IMR-90 (cell line): ENCODE data around the gene ALLC. TPM values are rescaled to one million over a fixed set of nuclear protein-coding genes. Genes with fewer than 3 reads are reported as not detected.

Source experiments
- ATAC-seq: fragments of 200-7000 bp; cut with Tn5 transposase; 2 replicates; pipeline ENCODE4 v1.9.1; 2020; ENCODE audit warnings: low read depth, mild to moderate bottlenecking, moderate library complexity
- BruUV-seq: library from RNA; stranded (reverse); fragments of 400-500 nt; replicated peaks from 2 replicates; lab custom pipeline; 2021; lab: Mats Ljungman, UMichigan
- CTCF ChIA-PET: fragments of 300-600 bp; formaldehyde crosslinking; extraction: SDS; loops from one replicate; lab custom pipeline; 2021; ENCODE audit warnings: antibody characterized with exemption; lab: Yijun Ruan, JAX
- POLR2A ChIA-PET: fragments of 300-600 bp; sonication (Branson Sonifier 250); formaldehyde crosslinking; loops from one replicate; lab custom pipeline; 2022; ENCODE audit warnings: antibody characterized with exemption; ENCODE audit not compliant: unreplicated experiment; lab: Charles Lee
- DNase-seq: peaks from one replicate; pipeline ENCODE4 v3.0.0; 2013
- H2AFZ ChIP-seq: replicated peaks from 2 replicates; pipeline ENCODE3; 2013; ENCODE audit warnings: low read length, mild to moderate bottlenecking; ENCODE audit not compliant: poor library complexity
- H2AK5ac ChIP-seq: 2 replicates; pipeline ENCODE4 v1.6.1; 2013; ENCODE audit warnings: low read depth, low read length, inconsistent platforms
- H2AK9ac ChIP-seq: replicated peaks from 2 replicates; pipeline ENCODE3; 2013; ENCODE audit warnings: mild to moderate bottlenecking, low read depth, low read length, moderate library complexity; ENCODE audit not compliant: poor library complexity
- H2BK120ac ChIP-seq: 2 replicates; pipeline ENCODE4 v1.6.1; 2013; ENCODE audit warnings: low read depth, low read length, inconsistent platforms
- H2BK15ac ChIP-seq: 3 replicates; pipeline ENCODE4 v1.6.1; 2013; ENCODE audit warnings: low read depth, low read length, inconsistent platforms
- H2BK20ac ChIP-seq: 2 replicates; pipeline ENCODE4 v1.6.1; 2013; ENCODE audit warnings: low read depth, mild to moderate bottlenecking, inconsistent platforms, low read length, moderate library complexity
- H2BK5ac ChIP-seq: 2 replicates; pipeline ENCODE4 v1.6.1; 2013; ENCODE audit warnings: mild to moderate bottlenecking, low read depth, low read length, inconsistent platforms; ENCODE audit not compliant: poor library complexity, severe bottlenecking
- H3K14ac ChIP-seq: replicated peaks from 2 replicates; pipeline ENCODE4 v1.6.1; 2013; ENCODE audit warnings: low read depth, low read length, inconsistent platforms
- H3K18ac ChIP-seq: 2 replicates; pipeline ENCODE4 v1.6.1; 2013; ENCODE audit warnings: low read depth, low read length, control low read depth
- H3K23ac ChIP-seq: 2 replicates; pipeline ENCODE4 v1.6.1; 2013; ENCODE audit warnings: low read depth, low read length, inconsistent platforms
- H3K27ac ChIP-seq: 2 replicates; pipeline ENCODE4 v1.5.1; 2013; ENCODE audit warnings: mild to moderate bottlenecking, control low read depth, low read length; ENCODE audit not compliant: insufficient read depth
- H3K27me3 ChIP-seq: 2 replicates; pipeline ENCODE4 v1.6.1; 2013; ENCODE audit warnings: low read length; ENCODE audit not compliant: control insufficient read depth, insufficient read depth
- H3K36me3 ChIP-seq: 2 replicates; pipeline ENCODE4 v1.6.1; 2013; ENCODE audit warnings: low read length, mixed read lengths; ENCODE audit not compliant: control insufficient read depth, insufficient read depth
- H3K4ac ChIP-seq: 2 replicates; pipeline ENCODE4 v1.6.1; 2013; ENCODE audit warnings: low read depth, low read length, inconsistent platforms
- H3K4me1 ChIP-seq: 2 replicates; pipeline ENCODE4 v1.6.1; 2013; ENCODE audit warnings: low read length, mixed read lengths; ENCODE audit not compliant: control insufficient read depth, insufficient read depth
- H3K4me2 ChIP-seq: 2 replicates; pipeline ENCODE4 v1.6.1; 2013; ENCODE audit warnings: low read depth, mild to moderate bottlenecking, control low read depth, low read length, moderate library complexity
- H3K4me3 ChIP-seq: 2 replicates; pipeline ENCODE4 v1.5.1; 2013; ENCODE audit warnings: low read depth, mild to moderate bottlenecking, control low read depth, low read length, moderate library complexity; ENCODE audit not compliant: insufficient read depth
- H3K56ac ChIP-seq: 2 replicates; pipeline ENCODE4 v1.6.1; 2013; ENCODE audit warnings: low read length, inconsistent platforms; ENCODE audit not compliant: insufficient read depth; ENCODE audit errors: extremely low read depth
- H3K79me1 ChIP-seq, 2 experiments: 2 replicates each; pipeline ENCODE4 v1.6.1; 2013; ENCODE audit warnings: low read length in 2 of 2, inconsistent platforms in 1 of 2, low read depth in 1 of 2
- H3K9ac ChIP-seq: 2 replicates; pipeline ENCODE4 v1.6.1; 2013; ENCODE audit warnings: low read depth, low read length, control low read depth
- H3K9me1 ChIP-seq: 2 replicates; pipeline ENCODE4 v1.6.1; 2013; ENCODE audit warnings: low read length, inconsistent platforms; ENCODE audit not compliant: insufficient read depth
- H3K9me3 ChIP-seq: 2 replicates; pipeline ENCODE4 v1.6.1; 2013; ENCODE audit warnings: low read length; ENCODE audit not compliant: control insufficient read depth, insufficient read depth
- H4K20me1 ChIP-seq: 2 replicates; pipeline ENCODE4 v1.6.1; 2013; ENCODE audit warnings: low read length, inconsistent platforms; ENCODE audit not compliant: insufficient read depth
- H4K5ac ChIP-seq: 2 replicates; pipeline ENCODE4 v1.6.1; 2013; ENCODE audit warnings: mild to moderate bottlenecking, low read depth, low read length, control low read depth
- H4K8ac ChIP-seq, 2 experiments: 2 replicates each; pipeline ENCODE4 v1.6.1; 2013; ENCODE audit warnings: low read depth in 2 of 2, low read length in 2 of 2, control low read depth in 1 of 2, inconsistent platforms in 1 of 2
- H4K91ac ChIP-seq: 2 replicates; pipeline ENCODE4 v1.6.1; 2013; ENCODE audit warnings: low read depth, low read length, inconsistent platforms; ENCODE audit not compliant: insufficient read depth
- BHLHE40 ChIP-seq: fragments of 150-350 bp; IDR thresholded peaks from 2 replicates; pipeline ENCODE4 v1.6.1; 2016; ENCODE audit warnings: mild to moderate bottlenecking, low read depth, low read length
- CEBPB ChIP-seq: IDR thresholded peaks from 2 replicates; pipeline ENCODE4 v1.6.1; 2012; ENCODE audit warnings: low read depth, low read length, improper control_type of control experiment
- CHD1 ChIP-seq: IDR thresholded peaks from 2 replicates; pipeline ENCODE4 v1.6.1; 2012; ENCODE audit warnings: low read depth, low read length, improper control_type of control experiment
- CTCF ChIP-seq: conservative IDR thresholded peaks from 2 replicates; pipeline ENCODE4 v1.5.1; 2012; ENCODE audit warnings: mild to moderate bottlenecking, low read depth, low read length, improper control_type of control experiment
- ELK1 ChIP-seq: fragments of 150-350 bp; IDR thresholded peaks from 2 replicates; pipeline ENCODE4 v1.6.1; 2016; ENCODE audit warnings: low read depth, mild to moderate bottlenecking, low read length, moderate library complexity, borderline replicate concordance
- FOS ChIP-seq: fragments of 150-350 bp; IDR thresholded peaks from 2 replicates; pipeline ENCODE4 v1.6.1; 2016; ENCODE audit warnings: low read depth, low read length
- MAFK ChIP-seq: IDR thresholded peaks from 2 replicates; pipeline ENCODE4 v1.6.1; 2012; ENCODE audit warnings: low read depth, low read length, improper control_type of control experiment
- MAZ ChIP-seq: IDR thresholded peaks from 2 replicates; pipeline ENCODE4 v1.6.1; 2012; ENCODE audit warnings: low read depth, mild to moderate bottlenecking, low read length, improper control_type of control experiment, moderate library complexity, borderline replicate concordance
- MXI1 ChIP-seq: IDR thresholded peaks from 2 replicates; pipeline ENCODE4 v1.6.1; 2012; ENCODE audit warnings: low read depth, mild to moderate bottlenecking, low read length, moderate library complexity, borderline replicate concordance
- NFE2L2 ChIP-seq: fragments of 150-350 bp; IDR thresholded peaks from 2 replicates; pipeline ENCODE4 v1.6.1; 2016; ENCODE audit warnings: low read depth, mild to moderate bottlenecking, low read length
- POLR2A ChIP-seq: IDR thresholded peaks from 2 replicates; pipeline ENCODE4 v1.6.1; 2012; ENCODE audit warnings: mild to moderate bottlenecking, low read depth, low read length
- RAD21 ChIP-seq: IDR thresholded peaks from 2 replicates; pipeline ENCODE4 v1.6.1; 2012; ENCODE audit warnings: low read length, improper control_type of control experiment
- RCOR1 ChIP-seq: IDR thresholded peaks from 2 replicates; pipeline ENCODE4 v1.6.1; 2012; ENCODE audit warnings: mild to moderate bottlenecking, low read length, improper control_type of control experiment; ENCODE audit not compliant: insufficient replicate concordance
- RFX5 ChIP-seq: IDR thresholded peaks from 2 replicates; pipeline ENCODE4 v1.8.0; 2012; ENCODE audit warnings: low read depth, mild to moderate bottlenecking, low read length, moderate library complexity
- SMC3 ChIP-seq: fragments of 150-350 bp; IDR thresholded peaks from 2 replicates; pipeline ENCODE4 v1.6.1; 2016; ENCODE audit warnings: low read depth, mild to moderate bottlenecking, antibody characterized with exemption, low read length, moderate library complexity
- USF2 ChIP-seq: fragments of 150-350 bp; IDR thresholded peaks from 2 replicates; pipeline ENCODE4 v1.6.1; 2017; ENCODE audit warnings: mild to moderate bottlenecking, antibody characterized with exemption, low read length, low read depth
- WGBS, 2 experiments: methylation state at CpG; one replicate each; pipeline versions ENCODE4 v1.1.5 to v1.1.7; 2013; ENCODE audit warnings: missing lambda C conversion rate in 2 of 2; ENCODE audit not compliant: insufficient read length in 1 of 2; ENCODE audit errors: extremely low coverage in 2 of 2; 5-methylcytosine and 5-hydroxymethylcytosine counted together
- dilution Hi-C: fragments of 300-500 bp; cut with HindIII; formaldehyde crosslinking; loops from one replicate; pipeline ENCODE4 v1.14.3; 2018; ENCODE audit warnings: low sequenced_read_pairs; ENCODE audit not compliant: unreplicated experiment
- in situ Hi-C: fragments of 300-500 bp; cut with MboI; formaldehyde crosslinking; loops from 3 replicates; pipeline ENCODE4 v1.14.3; 2019; ENCODE audit warnings: low sequenced_read_pairs, inconsistent platforms, mixed read lengths
- intact Hi-C: fragments of 100-400 bp; cut with micrococcal nuclease; formaldehyde crosslinking; loops from 2 replicates; pipeline ENCODE4 v1.10.0; 2022
- polyA plus RNA-seq, 3 experiments: library from polyadenylated mRNA; depleted of rRNA; stranded (reverse); fragments of >200 nt; gene quantifications; 2 replicates each; pipeline ENCODE4 v1.2.3, GENCODE V29; 2012; ENCODE audit warnings: low replicate concordance in 1 of 3
- total RNA-seq: library from RNA; depleted of rRNA; stranded (reverse); fragments of >200 nt; gene quantifications from 2 replicates; pipeline ENCODE4 v1.2.3, GENCODE V29; 2012

Gene ALLC
- total and polyA plus RNA-seq, 2 of the 4 experiments (the other 2 are of a cell fraction), result not detected

- Histone ChIP-seq H3K9ac (no peak overlapping the region), H3K4me2 (no peak overlapping the region), H3K14ac (no peak overlapping the region), H4K8ac (no peak overlapping the region), H3K18ac (no peak overlapping the region), H2AFZ (no peak overlapping the region), H4K91ac (no peak overlapping the region), H2BK15ac (no peak overlapping the region), H3K4ac (no peak overlapping the region), H3K36me3 (no peaks in the 10 kb centered on the region), H3K23ac (no peak overlapping the region), H2AK5ac (no peak overlapping the region), H3K79me1 (no peaks in the 10 kb centered on the region), H3K27ac (no peak overlapping the region), H3K27me3 (peaks cover 20% of the 10 kb centered on the region), H2BK5ac (no peak overlapping the region), H2BK120ac (no peak overlapping the region), H3K9me1 (no peaks in the 10 kb centered on the region), H3K9me3 (no peaks in the 10 kb centered on the region), H4K20me1 (no peaks in the 10 kb centered on the region), H3K4me1 (no peaks in the 10 kb centered on the region), H2BK20ac (no peak overlapping the region), H4K5ac (no peak overlapping the region), H3K56ac (no peak overlapping the region), H2AK9ac (no peak overlapping the region), H3K4me3 (no peak overlapping the region)
- TF ChIP-seq BHLHE40 (no peak), CEBPB (no peak), SMC3 (no peak), ELK1 (no peak), MXI1 (no peak), RAD21 (no peak), MAZ (no peak), POLR2A (no peak), RCOR1 (no peak), CTCF (no peak), USF2 (no peak), CHD1 (no peak), FOS (no peak), NFE2L2 (no peak), MAFK (no peak), RFX5 (no peak)
- 33% methylated on average over 2 of the region's 11 CpGs; no CpG with 5 or more reads in 1 of the 2 experiments for WGBS, 2 experiments
- BruUV-seq, result no TSS peak
- intact Hi-C loops, result no loop called here
- POLR2A ChIA-PET, result no interaction called here
- in situ Hi-C loops, result no loop called here
- CTCF ChIA-PET, result no interaction called here
- dilution Hi-C loops, result no loop called here
- DNase-seq (no peak), ATAC-seq (no peak)
Observed at GRCh38 chr2:3725002-3725401, 67.0 kb downstream of the ALLC start.
